Transverse colon (tissue), 4 donors: Measurements from ENCODE around the gene PHAX. TPM values are rescaled to one million over a fixed set of nuclear protein-coding genes. Genes with fewer than 3 reads are reported as not detected.
A peak's percentile ranks its signal among the peaks of the same experiment; 100 is the strongest.

Source experiments
- DNase-seq: peaks from one replicate; pipeline ENCODE4 v3.0.0-alpha.2; 2019
- H3K27ac ChIP-seq, 4 donors: fragments of 200-600 bp; sonication (generic); 2 replicates each; pipeline ENCODE4 v1.5.1; 2016 to 2018; ENCODE audit warnings: inconsistent platforms in 4 of 4
- H3K27me3 ChIP-seq: fragments of 200-600 bp; sonication (generic); 2 replicates; pipeline ENCODE4 v1.5.1; 2017; ENCODE audit warnings: inconsistent platforms
- H3K36me3 ChIP-seq, 4 donors: fragments of 200-600 bp; sonication (generic); 2 replicates each; pipeline ENCODE4 v1.5.1; 2017 to 2019; ENCODE audit warnings: inconsistent platforms in 4 of 4
- H3K4me1 ChIP-seq, 4 donors: fragments of 200-600 bp; sonication (generic); 2 replicates each; pipeline ENCODE4 v1.5.1; 2017 to 2020; ENCODE audit warnings: inconsistent platforms in 4 of 4
- H3K4me3 ChIP-seq, 4 donors: fragments of 200-600 bp; sonication (generic); 1 replicate in 1 of 4; 2 replicates in 3 of 4; pipeline versions ENCODE4 v1.5.1 to v1.6.1; 2017 to 2019; ENCODE audit warnings: inconsistent platforms in 4 of 4
- H3K9me3 ChIP-seq, 2 donors: fragments of 200-600 bp; sonication (generic); 2 replicates each; pipeline ENCODE4 v1.5.1; 2017 to 2019; ENCODE audit warnings: inconsistent platforms in 2 of 2
- CTCF ChIP-seq, 5 experiments: fragments of 200-600 bp in 3 of 5; fragments of 450-650 bp in 2 of 5; sonication (generic) in 3 of 5; IDR thresholded peaks; 1 replicate in 2 of 5; 2 replicates in 3 of 5; pipeline ENCODE4 v1.5.1; 2016 to 2017; ENCODE audit warnings: antibody characterized with exemption in 5 of 5, inconsistent platforms in 3 of 5, mild to moderate bottlenecking in 2 of 5, moderate library complexity in 1 of 5
- EP300 ChIP-seq: sonication (generic); formaldehyde crosslinking; IDR thresholded peaks from one replicate; pipeline ENCODE4 v1.6.1; 2017; ENCODE audit warnings: antibody characterized with exemption, low read depth
- POLR2A ChIP-seq: fragments of 450-650 bp; IDR thresholded peaks from one replicate; pipeline ENCODE4 v1.6.1; 2016; ENCODE audit warnings: antibody characterized with exemption, mild to moderate bottlenecking, moderate library complexity
- POLR2AphosphoS5 ChIP-seq, 3 donors: sonication (generic); formaldehyde crosslinking; IDR thresholded peaks; one replicate each; pipeline ENCODE4 v1.6.1; 2016; ENCODE audit warnings: antibody characterized with exemption in 3 of 3
- WGBS, 2 donors: methylation state at CpG; one replicate each; pipeline ENCODE4 v1.1.5; 2018; ENCODE audit warnings: low coverage in 1 of 2; 5-methylcytosine and 5-hydroxymethylcytosine counted together
- in situ Hi-C, 4 donors: fragments of 200-750 bp; cut with MboI; loops; one replicate each; pipeline versions ENCODE4 v1.15.0 to v1.15.1; 2017; ENCODE audit warnings: low sequenced_read_pairs in 3 of 4, low pct_ligation_motif_present in 1 of 4, low pct_unique_long_range_greater_than_20kb in 1 of 4
- intact Hi-C: fragments of 100-400 bp; cut with DNase I; formaldehyde crosslinking; loops from one replicate; pipeline ENCODE4 v1.15.1; 2023; ENCODE audit warnings: low total_unique reads
- total RNA-seq, 4 donors: library from RNA; depleted of rRNA; stranded (reverse); fragments of >200 nt; gene quantifications; one replicate each; pipeline ENCODE4 v1.1.0, GENCODE V29; 2016

The PHAX gene
- total RNA-seq, 4 donors from 2014 or later, result 6.7 to 55.3 (median 49.2) TPM

GRCh38 chr5:126589536-126590297 lies 11.0 kb upstream of the PHAX start:
- peaks cover 9 to 17% (median 12%) of the 10 kb centered on the region in 4 donors for H3K4me1 ChIP-seq
- in situ Hi-C loops, result no loop called here
- H3K36me3 ChIP-seq, result peaks cover 0 to 5% (median 0%) of the 10 kb centered on the region in 4 donors
- no peak for TF ChIP-seq POLR2A
- no peak for TF ChIP-seq CTCF (IDR thresholded peaks at IDR 0.05)
- TF ChIP-seq POLR2AphosphoS5 (IDR thresholded peaks at IDR 0.05), result no peak
- no peak for TF ChIP-seq EP300
- H3K27ac ChIP-seq, result no peak overlapping the region
- no peaks in the 10 kb centered on the region for H3K9me3 ChIP-seq
- intact Hi-C loops, result no loop called here
- H3K4me3 ChIP-seq, result no peak overlapping the region
- no peak for DNase-seq
- H3K27me3 ChIP-seq, result no peaks in the 10 kb centered on the region
- whole genome bisulfite sequencing, 2 donors, result 83 to 91% methylated on average over 2 to 27 of the region's 28 CpGs

GRCh38 chr5:126591549-126591948 lies 9.2 kb upstream of the PHAX start:
- H3K9me3 ChIP-seq, result no peaks in the 10 kb centered on the region
- TF ChIP-seq CTCF (IDR thresholded peaks at IDR 0.05) (no peak), POLR2A (no peak), EP300 (no peak), POLR2AphosphoS5 (IDR thresholded peaks at IDR 0.05) (no peak)
- in situ Hi-C loops, result no loop called here
- intact Hi-C loops, result no loop called here
- no peak overlapping the region for H3K4me3 ChIP-seq
- H3K36me3 ChIP-seq, result no peaks in the 10 kb centered on the region
- 88 to 100% methylated on average over 1 of the region's 1 CpG for WGBS, 2 donors
- H3K27me3 ChIP-seq, result no peaks in the 10 kb centered on the region
- no peak overlapping the region for H3K27ac ChIP-seq
- H3K4me1 ChIP-seq, result peaks cover 9 to 17% (median 12%) of the 10 kb centered on the region in 4 donors
- no peak for DNase-seq

- 1% methylated on average over 42 of the region's 44 CpGs; no CpG with 5 or more reads in 1 of the 2 donors for WGBS, 2 donors
- peaks cover 9 to 22% (median 14%) of the 10 kb centered on the region in 4 donors for H3K4me1 ChIP-seq
- H3K27ac ChIP-seq, result peak within 1 kb of the TSS; percentile 79 to 87 (median 83)
- TF ChIP-seq CTCF (IDR thresholded peaks at IDR 0.05) (peak in 4 of 5 experiments; percentile 21 to 38 (median 30)), EP300 (no peak), POLR2AphosphoS5 (IDR thresholded peaks at IDR 0.05) (peak; percentile 58 to 64 (median 61)), POLR2A (peak; percentile 51)
- intact Hi-C loops (loop anchor here (5.0 kb wide), 1 partner anchor 253 kb away; no protein-coding TSS in a partner anchor), in situ Hi-C loops (no loop called here)
- peak within 1 kb of the TSS; percentile 9 to 67 (median 50) for H3K4me3 ChIP-seq
- H3K27me3 ChIP-seq, result no peaks in the 10 kb centered on the region
- DNase-seq, result peak; percentile 90
- H3K36me3 ChIP-seq, result no peaks in the 10 kb centered on the region
- no peaks in the 10 kb centered on the region for H3K9me3 ChIP-seq
These were observed 5.8 kb upstream of the PHAX start, which contains the start of gene ALDH7A1 for GRCh38 chr5:126594748-126595485. ALDH7A1 (minus strand) TSS chr5:126595219; CDS start chr5:126595198, 21 bp downstream.

- Histone ChIP-seq H3K27me3 (no peaks in the 10 kb centered on the region), H3K27ac (peak overlapping the region; percentile 79 to 87 (median 83)), H3K4me3 (peak overlapping the region in 3 of 4 donors; percentile 45 to 67 (median 56)), H3K36me3 (no peaks in the 10 kb centered on the region), H3K4me1 (peaks cover 9 to 29% (median 15%) of the 10 kb centered on the region in 4 donors), H3K9me3 (no peaks in the 10 kb centered on the region)
- intact Hi-C loops, result loop anchor here (5.0 kb wide), 1 partner anchor 253 kb away; no protein-coding TSS in a partner anchor
- TF ChIP-seq EP300, result no peak
- no peak for TF ChIP-seq POLR2AphosphoS5 (IDR thresholded peaks at IDR 0.05)
- no peak for TF ChIP-seq POLR2A
- no peak for TF ChIP-seq CTCF (IDR thresholded peaks at IDR 0.05)
- no peak for DNase-seq
- in situ Hi-C loops, result no loop called here
- WGBS, 2 donors, result 62 to 70% methylated on average over 11 to 22 of the region's 22 CpGs
These were observed 5.2 kb upstream of the PHAX start for GRCh38 chr5:126595486-126596083.
